Inferior parietal cortex (tissue), 1 donor: ENCODE measurements around the gene SPECC1.
"Not testable (repeated sequence)": the region's sequence is repeated elsewhere in the genome, so short reads cannot be mapped to it uniquely, and the experiment has no call there.

Experiments used
- DNase-seq: peaks from one replicate; pipeline ENCODE4 v3.0.0-alpha.2; 2016; ENCODE audit errors: extremely low spot score

The SPECC1 gene

DNA sequence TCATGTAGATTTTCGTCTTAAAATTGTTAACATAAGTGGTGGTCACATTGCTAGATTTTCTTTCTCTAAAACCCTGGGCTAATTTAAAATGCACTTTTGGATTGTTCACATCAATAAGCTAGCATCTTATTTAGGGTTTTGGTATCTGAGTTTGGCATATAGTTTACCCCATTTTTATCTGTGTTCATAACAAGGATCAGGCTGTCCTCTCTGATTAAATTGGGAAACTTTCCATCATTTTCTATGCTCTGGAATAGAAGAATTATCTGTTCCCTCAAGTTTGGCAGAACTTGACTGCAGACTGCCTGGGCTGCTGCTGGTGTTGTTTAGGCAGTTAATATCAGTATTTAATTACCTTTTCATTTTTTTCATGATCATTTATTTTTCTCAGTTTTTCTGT, 1.8 kb downstream of the SPECC1 start:
- peak; percentile 57 for DNase-seq

DNA sequence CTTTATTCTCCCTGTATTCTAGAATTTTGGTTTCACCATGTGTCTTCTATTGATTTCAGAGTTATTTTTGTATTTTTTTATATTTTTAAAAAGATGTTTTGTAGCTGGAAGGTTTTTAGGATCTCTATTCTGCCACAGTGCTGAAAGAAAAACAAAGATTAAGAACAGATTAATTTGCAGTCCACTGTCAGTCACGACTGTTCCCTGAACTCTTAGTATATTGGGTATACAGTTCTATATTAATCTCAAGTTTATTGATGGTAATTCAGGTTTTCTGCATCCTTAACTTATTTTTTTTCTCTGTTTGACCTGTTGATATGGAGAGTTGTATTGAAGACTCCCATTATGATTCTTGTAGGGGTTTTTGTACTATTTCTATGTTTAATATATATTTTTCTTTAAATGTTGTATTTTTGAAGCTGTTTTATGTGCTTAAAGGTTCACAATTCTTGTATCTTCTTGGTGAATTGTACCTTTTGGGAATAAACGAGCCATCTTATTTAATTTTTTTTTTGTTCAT, 2.9 kb downstream of the SPECC1 start:
- no peak for DNase-seq

- DNase-seq = not testable (repeated sequence)
Measured at GRCh38 chr17:20016475-20016992, 7.4 kb downstream of the SPECC1 start.

- DNase-seq = no peak
Measured at GRCh38 chr17:20022701-20023100, 13.5 kb downstream of the SPECC1 start.

- no peak for DNase-seq
Measured at GRCh38 chr17:20026960-20027359, 17.8 kb downstream of the SPECC1 start.

DNA sequence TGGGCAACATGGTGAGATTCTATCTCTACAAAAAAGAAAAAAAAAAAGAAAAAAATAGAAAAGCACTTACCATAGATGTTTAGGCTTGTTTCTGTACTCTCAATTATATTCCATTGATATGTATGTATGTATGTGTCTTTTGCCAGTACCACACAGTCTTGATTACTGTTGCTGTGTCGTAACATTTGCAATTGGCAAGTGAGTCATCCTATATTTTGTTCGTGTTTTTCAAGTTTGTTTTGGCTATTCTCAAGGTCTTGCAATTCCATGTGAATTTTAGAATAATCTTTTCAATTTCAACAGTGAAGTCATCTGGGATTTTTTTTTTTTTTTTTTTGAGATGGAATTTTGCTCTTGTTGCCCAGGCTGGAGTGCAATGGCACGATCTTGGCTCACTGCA, 19.3 kb downstream of the SPECC1 start:
- DNase-seq = no peak

GRCh38 chr17:20032636-20033035, 23.5 kb downstream of the SPECC1 start:
- DNase-seq = no peak

DNA sequence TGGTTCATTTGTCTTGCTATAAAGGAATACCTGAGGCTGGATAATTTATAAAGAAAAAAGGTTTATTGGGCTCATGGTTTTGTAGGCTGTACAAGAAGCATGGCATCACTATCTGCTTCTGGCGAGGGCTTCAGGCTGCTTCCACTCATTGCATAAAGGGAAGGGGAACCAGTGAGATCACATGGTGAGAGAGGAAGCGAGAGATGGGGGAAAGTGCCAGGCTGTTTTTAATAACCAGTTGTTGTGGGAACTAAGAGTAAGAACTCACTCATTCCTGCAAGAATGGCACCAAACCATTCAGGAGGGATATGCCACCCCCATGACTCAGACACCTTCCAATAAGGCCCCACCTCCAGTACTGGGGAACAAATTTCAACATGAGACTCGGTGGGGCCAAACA, 24.3 kb downstream of the SPECC1 start:
- no peak for DNase-seq

- no peak for DNase-seq
Measured at GRCh38 chr17:20035501-20035900, 26.3 kb downstream of the SPECC1 start.

DNA sequence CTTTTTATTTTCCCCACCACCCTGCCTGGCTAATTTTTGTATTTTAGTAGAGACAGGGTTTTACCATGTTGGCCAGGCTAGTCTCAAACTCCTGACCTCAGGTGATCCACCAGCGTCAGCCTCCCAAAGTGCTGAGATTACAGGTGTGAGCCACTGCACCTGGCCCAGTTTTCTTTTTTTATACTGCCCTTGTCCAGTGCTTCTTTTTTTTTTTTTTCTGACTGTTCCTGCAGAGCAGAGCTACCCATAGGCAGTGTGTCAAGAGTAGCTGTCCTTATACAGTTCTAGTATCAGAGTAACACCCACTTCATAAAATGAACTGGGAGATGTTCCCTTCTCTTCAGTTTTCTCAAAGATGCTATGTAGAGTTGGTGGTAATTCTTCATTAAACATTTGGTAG, 28.1 kb downstream of the SPECC1 start:
- not testable (repeated sequence) for DNase-seq

- DNase-seq = no peak
Measured at GRCh38 chr17:20039037-20039436, 29.9 kb downstream of the SPECC1 start.

- DNase-seq = no peak
Measured at GRCh38 chr17:20040216-20040615, 31.1 kb downstream of the SPECC1 start.

GRCh38 chr17:20043021-20043420, 33.9 kb downstream of the SPECC1 start:
- DNase-seq = no peak

DNA sequence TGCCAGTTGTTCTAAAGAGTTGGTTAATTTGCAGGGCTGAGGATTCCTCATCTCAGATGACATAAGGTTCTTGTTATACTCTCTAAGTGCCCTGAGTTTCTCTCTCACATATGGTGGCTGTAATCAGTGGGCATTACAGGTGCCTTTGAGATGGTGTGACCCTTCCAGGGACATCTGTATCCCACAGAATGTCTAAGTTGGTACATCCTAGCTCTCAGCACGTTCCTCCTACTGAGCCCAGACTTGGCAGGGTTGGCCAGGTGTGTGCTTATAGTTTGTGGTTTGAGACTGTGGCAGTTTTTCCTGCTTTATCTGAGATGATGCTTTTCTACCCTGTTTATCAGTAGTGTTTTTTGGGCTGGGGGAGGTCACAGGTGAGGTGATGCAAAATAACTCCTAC, 36.3 kb downstream of the SPECC1 start:
- no peak for DNase-seq

GRCh38 chr17:20046629-20047028, 37.5 kb downstream of the SPECC1 start:
- DNase-seq = no peak

DNA sequence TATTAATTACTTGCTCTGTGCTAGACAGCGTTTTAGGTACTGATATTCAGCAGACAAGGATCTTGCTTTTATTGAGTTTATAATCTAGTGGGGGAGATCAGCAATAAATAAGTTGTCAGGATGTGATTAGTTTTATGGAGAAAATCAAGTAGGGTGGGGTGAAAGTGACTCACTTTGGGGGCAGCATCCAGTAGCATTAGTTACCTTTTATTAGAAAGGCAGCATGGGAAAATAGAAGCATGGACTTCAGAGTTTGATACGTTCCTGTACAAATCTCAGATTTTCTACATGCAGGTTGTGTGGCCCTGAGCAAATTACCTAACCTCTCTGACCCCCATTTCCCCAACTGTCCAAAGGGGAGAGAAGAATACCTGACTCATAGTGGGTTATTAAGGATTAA, 42.5 kb downstream of the SPECC1 start:
- no peak for DNase-seq

DNA sequence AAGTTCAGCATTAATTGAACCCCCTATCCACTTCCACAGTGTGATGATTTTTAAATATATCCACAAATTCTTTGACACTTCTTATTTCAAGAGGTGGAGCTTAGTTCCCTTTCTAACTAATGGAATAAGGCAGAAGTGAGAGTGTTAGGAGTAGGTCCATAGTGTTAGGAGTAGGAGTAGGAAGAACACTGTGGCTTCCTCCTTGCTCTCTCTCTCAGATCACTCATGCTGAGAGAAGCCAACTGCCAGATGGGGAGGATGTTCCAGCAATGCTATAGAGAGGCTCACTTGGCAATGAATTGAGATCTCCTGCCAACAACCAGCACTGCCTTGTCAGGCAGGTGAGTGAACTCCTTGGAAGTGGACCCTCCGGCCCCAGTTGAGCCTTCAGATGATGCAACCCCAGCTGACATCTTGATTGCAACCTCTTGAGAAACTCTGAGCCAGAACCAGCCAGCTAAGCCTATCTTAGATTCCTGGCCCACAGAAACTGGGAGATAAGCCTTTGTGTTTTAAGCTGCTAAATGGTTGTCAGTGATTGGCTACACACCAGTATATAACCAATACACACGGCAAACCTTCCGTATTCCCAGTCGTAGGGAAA, 44.3 kb downstream of the SPECC1 start:
- DNase-seq = no peak

GRCh38 chr17:20059728-20060188, 50.6 kb downstream of the SPECC1 start:
- no peak for DNase-seq

GRCh38 chr17:20063665-20064648, 54.8 kb downstream of the SPECC1 start:
- peak; percentile 77 for DNase-seq

GRCh38 chr17:20066253-20066652, 57.1 kb downstream of the SPECC1 start:
- peak; percentile 63 for DNase-seq

- DNase-seq = no peak
Measured at GRCh38 chr17:20067711-20068110, 58.6 kb downstream of the SPECC1 start.

DNA sequence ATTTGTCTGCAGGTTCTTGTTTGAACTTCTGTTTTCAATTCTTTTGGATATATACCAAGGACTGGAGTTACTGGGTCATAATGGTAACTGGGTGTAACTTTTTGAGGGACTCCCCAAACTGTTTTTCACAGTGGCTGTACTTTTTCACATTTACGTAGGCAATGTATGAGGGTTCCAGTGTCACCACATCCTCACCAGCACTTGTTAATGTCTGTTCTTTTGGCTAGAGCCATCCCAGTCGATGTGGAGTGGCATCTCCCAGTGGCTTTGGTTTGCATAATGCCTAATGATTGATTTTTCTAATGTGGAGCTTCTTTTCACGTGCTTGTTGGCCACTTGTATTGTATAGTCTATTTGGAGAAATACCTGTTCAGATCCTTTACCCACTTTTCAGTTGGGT, 59.3 kb downstream of the SPECC1 start:
- DNase-seq = no peak
